ENCODE measurements around the gene LARP1.
"Not testable (repeated sequence)": the region's sequence is repeated elsewhere in the genome, so short reads cannot be mapped to it uniquely, and the experiment has no call there.

The LARP1 gene

GRCh38 chr5:154755361-154756008 lies at the start of gene LARP1:
LARP1 (plus strand) TSS chr5:154755377; CDS start chr5:154755758, 381 bp downstream.
- no peak for DNase-seq (ENCODE audit: low read depth)

- DNase-seq (ENCODE audit: low read depth), result no peak
Observed at GRCh38 chr5:154706416-154706815, 48.8 kb upstream of the LARP1 start.

GRCh38 chr5:154707641-154708040 lies 47.5 kb upstream of the LARP1 start:
- no peak for DNase-seq (ENCODE audit: low read depth)

GRCh38 chr5:154708207-154708606 lies 47.0 kb upstream of the LARP1 start:
- no peak for DNase-seq (ENCODE audit: low read depth)

- no peak for DNase-seq (ENCODE audit: low read depth)
Observed at GRCh38 chr5:154708846-154709245, 46.3 kb upstream of the LARP1 start.

- no peak for DNase-seq (ENCODE audit: low read depth)
Observed at GRCh38 chr5:154709368-154710305, 45.5 kb upstream of the LARP1 start.

- DNase-seq (ENCODE audit: low read depth), result no peak
Observed at GRCh38 chr5:154712518-154713437, 42.4 kb upstream of the LARP1 start.

- DNase-seq (ENCODE audit: low read depth), result no peak
Observed at GRCh38 chr5:154713615-154714125, 41.5 kb upstream of the LARP1 start.

GRCh38 chr5:154714266-154714986 lies 40.8 kb upstream of the LARP1 start:
- no peak for DNase-seq (ENCODE audit: low read depth)

- no peak for DNase-seq (ENCODE audit: low read depth)
Observed at GRCh38 chr5:154721481-154722058, 33.6 kb upstream of the LARP1 start.

- DNase-seq (ENCODE audit: low read depth), result no peak
Observed at GRCh38 chr5:154722097-154722496, 33.1 kb upstream of the LARP1 start.

GRCh38 chr5:154722936-154723335 lies 32.2 kb upstream of the LARP1 start:
- DNase-seq (ENCODE audit: low read depth), result no peak

- no peak for DNase-seq (ENCODE audit: low read depth)
Observed at GRCh38 chr5:154723740-154724505, 31.3 kb upstream of the LARP1 start.

GRCh38 chr5:154727361-154727760 lies 27.8 kb upstream of the LARP1 start:
- DNase-seq (ENCODE audit: low read depth), result no peak

- DNase-seq (ENCODE audit: low read depth), result no peak
Observed at GRCh38 chr5:154728939-154729588, 26.1 kb upstream of the LARP1 start.

- no peak for DNase-seq (ENCODE audit: low read depth)
Observed at GRCh38 chr5:154729613-154730012, 25.6 kb upstream of the LARP1 start.

- not testable (repeated sequence) for DNase-seq (ENCODE audit: low read depth)
Observed at GRCh38 chr5:154730761-154731160, 24.4 kb upstream of the LARP1 start.

GRCh38 chr5:154732212-154732611 lies 23.0 kb upstream of the LARP1 start:
- DNase-seq (ENCODE audit: low read depth), result no peak
